ENCODE results near the gene BEND6. TPM values are rescaled to one million over a fixed set of nuclear protein-coding genes. Genes with fewer than 3 reads are reported as not detected.
"Not testable (repeated sequence)": the region's sequence is repeated elsewhere in the genome, so short reads cannot be mapped to it uniquely, and the experiment has no call there.

Gene BEND6
- total and polyA plus RNA-seq, 2 of the 13 experiments (the other 11 are each of a cell fraction or from before 2014, with no cell fraction given), result 0.20 to 0.21 TPM

GRCh38 chr6:56999049-56999448, 44.1 kb downstream of the BEND6 start:
- no peak for TF ChIP-seq CENPX (CRISPR knock-in tag; IDR thresholded peaks at IDR 0.05)
- TF ChIP-seq, protein P1, sequence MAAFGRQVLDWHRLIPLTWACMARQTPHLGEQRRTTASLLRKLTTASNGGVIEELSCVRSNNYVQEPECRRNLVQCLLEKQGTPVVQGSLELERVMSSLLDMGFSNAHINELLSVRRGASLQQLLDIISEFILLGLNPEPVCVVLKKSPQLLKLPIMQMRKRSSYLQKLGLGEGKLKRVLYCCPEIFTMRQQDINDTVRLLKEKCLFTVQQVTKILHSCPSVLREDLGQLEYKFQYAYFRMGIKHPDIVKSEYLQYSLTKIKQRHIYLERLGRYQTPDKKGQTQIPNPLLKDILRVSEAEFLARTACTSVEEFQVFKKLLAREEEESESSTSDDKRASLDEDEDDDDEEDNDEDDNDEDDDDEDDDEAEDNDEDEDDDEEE (CRISPR knock-in tag; IDR thresholded peaks at IDR 0.05), result no peak
- H3K27ac ChIP-seq (ENCODE audit: extremely low read length, insufficient read depth, low read length), result no peak overlapping the region
- intact Hi-C loops (cut with micrococcal nuclease; ENCODE audit: unreplicated experiment), result no loop called here
- no peak overlapping the region for H3K9ac ChIP-seq (ENCODE audit: insufficient read depth, low read depth, low read length)
- ChIA-PET CTCF (ENCODE audit: low intra/inter-chr PET ratio, low total read pairs) (no interaction called here), POLR2A (no interaction called here)
- no peak overlapping the region for H3K4me2 ChIP-seq (ENCODE audit: low read depth, low read length)
- no peaks in the 10 kb centered on the region for H3K36me3 ChIP-seq (replicated peaks in 1 of 2; ENCODE audit: control insufficient read depth in 1 of 2, insufficient read depth in 2 of 2, low read length in 2 of 2)
- no peaks in the 10 kb centered on the region for H3K79me2 ChIP-seq (ENCODE audit: insufficient read depth, low read length)
- H3K9me3 ChIP-seq (ENCODE audit: low read length), result peaks cover 17% of the 10 kb centered on the region
- H3K4me1 ChIP-seq (ENCODE audit: insufficient read depth, low read length), result no peaks in the 10 kb centered on the region
- no peak overlapping the region for H2AFZ ChIP-seq (ENCODE audit: low read length)
- DNase-seq (ENCODE audit: low spot score), result no peak
- in situ Hi-C loops (cut with HindIII; ENCODE audit: extremely low pct_ligation_motif_present, low pct_unique_long_range_greater_than_20kb), result no loop called here
- ATAC-seq, result no peak
- no peak for FAIRE-seq
- H3K27me3 ChIP-seq (ENCODE audit: control insufficient read depth in 1 of 2, insufficient read depth in 2 of 2, low read length in 2 of 2), result peaks cover 0 to 6% of the 10 kb centered on the region in 2 experiments; a peak in 2 of 5 replicates
- no TSS peak for BruUV-seq (replicated peaks)
- no peak overlapping the region for H3K4me3 ChIP-seq (replicated peaks in 1 of 3; ENCODE audit: insufficient read depth in 1 of 3, low read depth in 2 of 3, low read length in 3 of 3)
- no peaks in the 10 kb centered on the region for H4K20me1 ChIP-seq (ENCODE audit: insufficient read depth, low read length)

DNA sequence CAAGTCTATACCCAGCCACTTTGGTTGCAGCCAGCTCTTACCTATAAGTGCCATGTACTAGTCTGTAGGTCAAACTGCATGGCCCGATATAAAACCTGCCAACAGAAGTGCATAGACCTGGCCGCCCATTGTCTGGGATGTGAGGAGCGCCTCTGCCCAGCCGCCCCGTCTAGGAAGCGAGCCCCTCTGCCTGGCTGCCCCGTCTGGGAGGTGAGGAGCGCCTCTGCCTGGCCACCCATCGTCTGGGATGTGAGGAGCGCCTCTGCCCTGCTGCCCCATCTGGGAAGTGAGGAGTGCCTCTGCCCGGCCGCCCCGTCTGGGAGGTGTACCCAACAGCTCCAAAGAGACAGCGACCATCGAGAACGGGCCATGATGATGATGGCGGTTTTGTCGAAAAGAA, 44.8 kb downstream of the BEND6 start:
- H3K4me1 ChIP-seq (ENCODE audit: insufficient read depth, low read length); intact Hi-C loops (cut with micrococcal nuclease; ENCODE audit: unreplicated experiment); CTCF ChIA-PET (ENCODE audit: low intra/inter-chr PET ratio, low total read pairs); H2AFZ ChIP-seq (ENCODE audit: low read length); H3K79me2 ChIP-seq (ENCODE audit: insufficient read depth, low read length); H3K4me2 ChIP-seq (ENCODE audit: low read depth, low read length); DNase-seq (ENCODE audit: low spot score); POLR2A ChIA-PET; FAIRE-seq; BruUV-seq (replicated peaks); H3K36me3 ChIP-seq (replicated peaks in 1 of 2; ENCODE audit: control insufficient read depth in 1 of 2, insufficient read depth in 2 of 2, low read length in 2 of 2); H3K9ac ChIP-seq (ENCODE audit: insufficient read depth, low read depth, low read length); H3K27me3 ChIP-seq (ENCODE audit: control insufficient read depth in 1 of 2, insufficient read depth in 2 of 2, low read length in 2 of 2); ATAC-seq; H4K20me1 ChIP-seq (ENCODE audit: insufficient read depth, low read length); H3K27ac ChIP-seq (ENCODE audit: extremely low read length, insufficient read depth, low read length); H3K4me3 ChIP-seq (replicated peaks in 1 of 3; ENCODE audit: insufficient read depth in 1 of 3, low read depth in 2 of 3, low read length in 3 of 3); in situ Hi-C loops (cut with HindIII; ENCODE audit: extremely low pct_ligation_motif_present, low pct_unique_long_range_greater_than_20kb): not testable (repeated sequence)
- 70% methylated on average over 16 of the region's 18 CpGs for WGBS (ENCODE audit: low lambda C conversion rate)
- peaks cover 17% of the 10 kb centered on the region for H3K9me3 ChIP-seq (ENCODE audit: low read length)
